Transverse colon (tissue), 4 donors: Measurements from ENCODE around the gene TRMT44. TPM values are rescaled to one million over a fixed set of nuclear protein-coding genes. Genes with fewer than 3 reads are reported as not detected.

Source experiments
- DNase-seq: peaks from one replicate; pipeline ENCODE4 v3.0.0-alpha.2; 2019
- H3K27ac ChIP-seq, 4 donors: fragments of 200-600 bp; sonication (generic); 2 replicates each; pipeline ENCODE4 v1.5.1; 2016 to 2018; ENCODE audit warnings: inconsistent platforms in 4 of 4
- H3K27me3 ChIP-seq: fragments of 200-600 bp; sonication (generic); 2 replicates; pipeline ENCODE4 v1.5.1; 2017; ENCODE audit warnings: inconsistent platforms
- H3K36me3 ChIP-seq, 4 donors: fragments of 200-600 bp; sonication (generic); 2 replicates each; pipeline ENCODE4 v1.5.1; 2017 to 2019; ENCODE audit warnings: inconsistent platforms in 4 of 4
- H3K4me1 ChIP-seq, 4 donors: fragments of 200-600 bp; sonication (generic); 2 replicates each; pipeline ENCODE4 v1.5.1; 2017 to 2020; ENCODE audit warnings: inconsistent platforms in 4 of 4
- H3K4me3 ChIP-seq, 4 donors: fragments of 200-600 bp; sonication (generic); 1 replicate in 1 of 4; 2 replicates in 3 of 4; pipeline versions ENCODE4 v1.5.1 to v1.6.1; 2017 to 2019; ENCODE audit warnings: inconsistent platforms in 4 of 4
- H3K9me3 ChIP-seq, 2 donors: fragments of 200-600 bp; sonication (generic); 2 replicates each; pipeline ENCODE4 v1.5.1; 2017 to 2019; ENCODE audit warnings: inconsistent platforms in 2 of 2
- CTCF ChIP-seq, 5 experiments: fragments of 200-600 bp in 3 of 5; fragments of 450-650 bp in 2 of 5; sonication (generic) in 3 of 5; IDR thresholded peaks; 1 replicate in 2 of 5; 2 replicates in 3 of 5; pipeline ENCODE4 v1.5.1; 2016 to 2017; ENCODE audit warnings: antibody characterized with exemption in 5 of 5, inconsistent platforms in 3 of 5, mild to moderate bottlenecking in 2 of 5, moderate library complexity in 1 of 5
- EP300 ChIP-seq: sonication (generic); formaldehyde crosslinking; IDR thresholded peaks from one replicate; pipeline ENCODE4 v1.6.1; 2017; ENCODE audit warnings: antibody characterized with exemption, low read depth
- POLR2A ChIP-seq: fragments of 450-650 bp; IDR thresholded peaks from one replicate; pipeline ENCODE4 v1.6.1; 2016; ENCODE audit warnings: antibody characterized with exemption, mild to moderate bottlenecking, moderate library complexity
- POLR2AphosphoS5 ChIP-seq, 3 donors: sonication (generic); formaldehyde crosslinking; IDR thresholded peaks; one replicate each; pipeline ENCODE4 v1.6.1; 2016; ENCODE audit warnings: antibody characterized with exemption in 3 of 3
- WGBS, 2 donors: methylation state at CpG; one replicate each; pipeline ENCODE4 v1.1.5; 2018; ENCODE audit warnings: low coverage in 1 of 2; 5-methylcytosine and 5-hydroxymethylcytosine counted together
- in situ Hi-C, 4 donors: fragments of 200-750 bp; cut with MboI; loops; one replicate each; pipeline versions ENCODE4 v1.15.0 to v1.15.1; 2017; ENCODE audit warnings: low sequenced_read_pairs in 3 of 4, low pct_ligation_motif_present in 1 of 4, low pct_unique_long_range_greater_than_20kb in 1 of 4
- intact Hi-C: fragments of 100-400 bp; cut with DNase I; formaldehyde crosslinking; loops from one replicate; pipeline ENCODE4 v1.15.1; 2023; ENCODE audit warnings: low total_unique reads
- total RNA-seq, 4 donors: library from RNA; depleted of rRNA; stranded (reverse); fragments of >200 nt; gene quantifications; one replicate each; pipeline ENCODE4 v1.1.0, GENCODE V29; 2016

The TRMT44 gene
- total RNA-seq, 4 donors from 2014 or later = 19.1 to 190 (median 29.7) TPM

GRCh38 chr4:8501781-8502180, 61.2 kb downstream of the TRMT44 start:
- Histone ChIP-seq H3K27me3 (no peaks in the 10 kb centered on the region), H3K4me1 (peaks cover 4 to 15% (median 11%) of the 10 kb centered on the region in 4 donors), H3K27ac (no peak overlapping the region), H3K4me3 (no peak overlapping the region), H3K36me3 (no peaks in the 10 kb centered on the region), H3K9me3 (no peaks in the 10 kb centered on the region)
- 80% methylated on average over 5 of the region's 5 CpGs; no CpG with 5 or more reads in 1 of the 2 donors for WGBS, 2 donors
- intact Hi-C loops = no loop called here
- in situ Hi-C loops = no loop called here
- no peak for DNase-seq
- TF ChIP-seq POLR2AphosphoS5 (IDR thresholded peaks at IDR 0.05) (no peak), EP300 (no peak), POLR2A (no peak), CTCF (IDR thresholded peaks at IDR 0.05) (no peak)

- WGBS, 2 donors = 94% methylated on average over 6 of the region's 6 CpGs; no CpG with 5 or more reads in 1 of the 2 donors
- Histone ChIP-seq H3K4me3 (no peak overlapping the region), H3K36me3 (no peaks in the 10 kb centered on the region), H3K9me3 (no peaks in the 10 kb centered on the region), H3K27ac (no peak overlapping the region), H3K4me1 (peaks cover 4 to 21% (median 16%) of the 10 kb centered on the region in 4 donors), H3K27me3 (no peaks in the 10 kb centered on the region)
- intact Hi-C loops (no loop called here), in situ Hi-C loops (no loop called here)
- no peak for TF ChIP-seq POLR2A
- TF ChIP-seq EP300 = no peak
- no peak for TF ChIP-seq POLR2AphosphoS5 (IDR thresholded peaks at IDR 0.05)
- no peak for TF ChIP-seq CTCF (IDR thresholded peaks at IDR 0.05)
- DNase-seq = no peak
Measured at GRCh38 chr4:8502371-8502770, 61.8 kb downstream of the TRMT44 start.

GRCh38 chr4:8502836-8503585, 62.4 kb downstream of the TRMT44 start:
- intact Hi-C loops (no loop called here), in situ Hi-C loops (no loop called here)
- H3K9me3 ChIP-seq = no peaks in the 10 kb centered on the region
- H3K36me3 ChIP-seq = no peaks in the 10 kb centered on the region
- no peak for TF ChIP-seq POLR2A
- TF ChIP-seq EP300 = no peak
- TF ChIP-seq POLR2AphosphoS5 (IDR thresholded peaks at IDR 0.05) = no peak
- no peak for TF ChIP-seq CTCF (IDR thresholded peaks at IDR 0.05)
- H3K4me1 ChIP-seq = peaks cover 4 to 22% (median 17%) of the 10 kb centered on the region in 4 donors
- H3K4me3 ChIP-seq = no peak overlapping the region
- WGBS, 2 donors = 86% methylated on average over 13 of the region's 13 CpGs; no CpG with 5 or more reads in 1 of the 2 donors
- DNase-seq = no peak
- no peaks in the 10 kb centered on the region for H3K27me3 ChIP-seq
- no peak overlapping the region for H3K27ac ChIP-seq

GRCh38 chr4:8503801-8504200, 63.2 kb downstream of the TRMT44 start:
- no peak overlapping the region for H3K27ac ChIP-seq

More at GRCh38 chr4:8503801-8504200, 63.2 kb downstream of the TRMT44 start:
- Histone ChIP-seq H3K4me1 (peaks cover 4 to 22% (median 17%) of the 10 kb centered on the region in 4 donors), H3K36me3 (no peaks in the 10 kb centered on the region), H3K9me3 (no peaks in the 10 kb centered on the region), H3K4me3 (no peak overlapping the region), H3K27me3 (no peaks in the 10 kb centered on the region)
- in situ Hi-C loops (no loop called here), intact Hi-C loops (no loop called here)
- no peak for DNase-seq
- TF ChIP-seq POLR2A (no peak), POLR2AphosphoS5 (IDR thresholded peaks at IDR 0.05) (no peak), EP300 (no peak), CTCF (IDR thresholded peaks at IDR 0.05) (no peak)
- WGBS, 2 donors = 47% methylated on average over 11 of the region's 11 CpGs; no CpG with 5 or more reads in 1 of the 2 donors
